ENCODE data around the gene SPO11. TPM values are rescaled to one million over a fixed set of nuclear protein-coding genes. Genes with fewer than 3 reads are reported as not detected.

Gene SPO11
- total RNA-seq, 4 donors from 2014 or later, result not detected

DNA sequence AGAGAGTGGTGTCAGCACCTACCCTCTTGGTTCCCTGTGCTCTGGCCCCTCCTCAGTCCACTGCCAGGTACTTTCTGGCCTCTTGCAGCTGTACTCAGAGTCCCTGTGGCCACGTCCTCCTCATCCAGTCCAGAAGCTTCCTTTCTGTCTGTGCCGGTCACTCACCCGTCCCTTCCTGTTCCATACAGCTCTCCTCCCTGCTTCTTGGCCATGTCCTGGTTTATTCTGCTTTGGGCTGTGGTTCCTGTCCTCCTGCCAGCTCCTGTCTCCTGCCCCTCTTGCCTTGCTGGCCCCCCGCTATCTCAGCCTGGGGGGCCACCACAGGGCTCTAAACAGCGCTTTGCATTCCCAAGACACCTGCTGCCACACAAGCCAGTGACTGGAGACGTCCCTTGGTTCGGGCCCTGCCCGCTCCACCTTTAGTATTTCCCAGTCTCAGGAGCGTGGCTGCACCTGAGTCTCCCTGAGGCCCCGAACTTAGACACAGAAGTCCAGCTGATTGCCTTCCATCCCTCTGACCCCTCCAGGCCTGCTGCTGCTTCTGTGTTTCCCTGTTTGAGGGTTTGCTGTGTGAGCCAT is 46.1 kb downstream of the SPO11 start:
- H3K4me1 ChIP-seq, result peaks cover 0 to 5% (median 0%) of the 10 kb centered on the region in 4 donors
- WGBS, 2 donors, result 83 to 92% methylated on average over 10 of the region's 10 CpGs
- no peaks in the 10 kb centered on the region for H3K9me3 ChIP-seq
- no peaks in the 10 kb centered on the region for H3K27me3 ChIP-seq
- peaks cover 0 to 100% (median 30%) of the 10 kb centered on the region in 3 donors for H3K36me3 ChIP-seq
- peak overlapping the region in 1 of 4 donors; percentile 26 for H3K4me3 ChIP-seq
- H3K27ac ChIP-seq, result peak overlapping the region in 2 of 4 donors; percentile 29 to 55
- DNase-seq (ENCODE audit: low spot score in 2 of 2), result no peak
- TF ChIP-seq POLR2A (IDR thresholded peaks at IDR 0.05) (no peak), EP300 (IDR thresholded peaks at IDR 0.05) (no peak)
- TF ChIP-seq, protein P1, sequence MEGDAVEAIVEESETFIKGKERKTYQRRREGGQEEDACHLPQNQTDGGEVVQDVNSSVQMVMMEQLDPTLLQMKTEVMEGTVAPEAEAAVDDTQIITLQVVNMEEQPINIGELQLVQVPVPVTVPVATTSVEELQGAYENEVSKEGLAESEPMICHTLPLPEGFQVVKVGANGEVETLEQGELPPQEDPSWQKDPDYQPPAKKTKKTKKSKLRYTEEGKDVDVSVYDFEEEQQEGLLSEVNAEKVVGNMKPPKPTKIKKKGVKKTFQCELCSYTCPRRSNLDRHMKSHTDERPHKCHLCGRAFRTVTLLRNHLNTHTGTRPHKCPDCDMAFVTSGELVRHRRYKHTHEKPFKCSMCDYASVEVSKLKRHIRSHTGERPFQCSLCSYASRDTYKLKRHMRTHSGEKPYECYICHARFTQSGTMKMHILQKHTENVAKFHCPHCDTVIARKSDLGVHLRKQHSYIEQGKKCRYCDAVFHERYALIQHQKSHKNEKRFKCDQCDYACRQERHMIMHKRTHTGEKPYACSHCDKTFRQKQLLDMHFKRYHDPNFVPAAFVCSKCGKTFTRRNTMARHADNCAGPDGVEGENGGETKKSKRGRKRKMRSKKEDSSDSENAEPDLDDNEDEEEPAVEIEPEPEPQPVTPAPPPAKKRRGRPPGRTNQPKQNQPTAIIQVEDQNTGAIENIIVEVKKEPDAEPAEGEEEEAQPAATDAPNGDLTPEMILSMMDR (IDR thresholded peaks at IDR 0.05), result no peak

DNA sequence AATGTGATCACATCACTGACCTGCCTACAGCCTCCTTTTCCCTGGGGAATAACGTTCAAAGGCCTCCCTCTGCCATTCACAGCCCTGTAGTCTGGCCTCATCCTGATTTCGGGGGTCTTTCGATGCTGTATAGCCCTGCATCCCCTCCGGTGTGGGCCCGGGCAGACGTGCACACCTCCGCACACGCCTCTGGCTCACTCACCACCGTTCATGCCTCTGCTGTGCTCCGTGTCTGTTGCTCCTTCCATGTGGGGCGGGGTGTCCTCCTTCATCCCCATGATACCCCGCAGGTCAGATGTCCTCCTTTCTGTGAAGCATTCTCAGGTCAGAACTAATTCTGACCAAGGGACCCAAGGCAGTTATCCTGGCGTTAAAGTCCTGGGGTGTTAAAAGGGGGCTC is 47.7 kb downstream of the SPO11 start:
- DNase-seq (ENCODE audit: low spot score in 2 of 2), result no peak
- H3K9me3 ChIP-seq, result no peaks in the 10 kb centered on the region
- no peaks in the 10 kb centered on the region for H3K27me3 ChIP-seq
- TF ChIP-seq, protein P1 (IDR thresholded peaks at IDR 0.05), result no peak
- TF ChIP-seq EP300 (IDR thresholded peaks at IDR 0.05), result no peak
- TF ChIP-seq POLR2A (IDR thresholded peaks at IDR 0.05), result no peak
- no peak overlapping the region for H3K27ac ChIP-seq
- H3K4me3 ChIP-seq, result no peak overlapping the region
- H3K36me3 ChIP-seq, result peaks cover 0 to 89% (median 26%) of the 10 kb centered on the region in 3 donors
- WGBS, 2 donors, result 84 to 87% methylated on average over 13 of the region's 13 CpGs
- H3K4me1 ChIP-seq, result peaks cover 0 to 10% (median 0%) of the 10 kb centered on the region in 4 donors

DNA sequence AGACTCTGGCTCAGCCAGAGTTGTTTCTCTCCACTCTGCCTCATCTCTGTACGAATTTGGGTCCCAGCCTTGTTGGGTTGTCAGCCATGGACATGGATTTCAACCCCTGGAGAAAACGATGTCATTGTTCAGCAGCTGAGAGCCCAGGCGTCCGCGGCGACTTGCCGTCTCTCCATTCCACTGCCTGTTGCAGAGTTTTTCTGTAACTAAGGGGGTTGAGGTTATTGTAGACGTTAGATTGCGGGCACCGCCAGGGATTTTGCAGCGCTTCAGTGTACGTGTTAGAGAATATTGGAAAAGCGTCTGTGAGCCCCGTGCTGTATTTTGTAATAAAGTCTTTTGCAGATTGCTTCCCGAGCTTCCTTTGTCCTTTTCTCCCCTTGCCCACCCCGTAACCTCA is 48.5 kb downstream of the SPO11 start:
- peaks cover 0 to 10% (median 0%) of the 10 kb centered on the region in 4 donors for H3K4me1 ChIP-seq
- whole genome bisulfite sequencing, 2 donors, result 87% methylated on average over 16 of the region's 16 CpGs
- H3K36me3 ChIP-seq, result peaks cover 0 to 84% (median 22%) of the 10 kb centered on the region in 3 donors
- no peak for DNase-seq (ENCODE audit: low spot score in 2 of 2)
- no peaks in the 10 kb centered on the region for H3K27me3 ChIP-seq
- no peaks in the 10 kb centered on the region for H3K9me3 ChIP-seq
- TF ChIP-seq, protein P1 (IDR thresholded peaks at IDR 0.05), result no peak
- no peak for TF ChIP-seq POLR2A (IDR thresholded peaks at IDR 0.05)
- no peak for TF ChIP-seq EP300 (IDR thresholded peaks at IDR 0.05)
- H3K27ac ChIP-seq, result no peak overlapping the region
- H3K4me3 ChIP-seq, result no peak overlapping the region

DNA sequence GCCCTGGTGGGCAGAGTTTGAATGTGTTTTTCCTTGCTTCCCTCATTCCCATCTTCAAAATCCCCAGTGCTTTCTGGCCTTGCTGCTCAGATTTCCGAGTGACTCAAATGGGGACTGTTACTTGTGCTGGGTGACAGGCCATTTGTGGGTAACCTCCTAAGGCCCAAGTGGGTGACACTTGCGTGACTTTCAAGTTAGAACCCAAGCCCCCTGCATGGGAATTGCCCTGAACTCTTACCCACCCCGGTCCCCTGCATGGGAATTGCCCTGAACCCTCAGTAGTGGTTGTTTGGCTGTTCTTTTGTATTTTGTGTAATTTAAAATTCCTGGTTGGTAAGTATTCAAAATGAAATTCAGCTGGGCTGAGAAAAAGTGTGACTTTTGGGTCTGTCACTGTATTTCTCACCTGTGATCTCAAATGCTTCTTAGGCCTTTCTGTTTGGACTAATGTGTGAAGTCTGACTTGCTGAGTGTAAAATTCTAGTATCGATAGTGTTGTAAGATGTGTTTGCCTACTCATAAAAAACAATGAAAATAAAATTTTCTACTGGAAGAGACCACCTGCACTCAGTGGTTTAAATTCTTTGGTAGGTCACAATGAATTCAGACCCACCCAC is 49.2 kb downstream of the SPO11 start:
- Histone ChIP-seq H3K4me3 (no peak overlapping the region), H3K27me3 (no peaks in the 10 kb centered on the region), H3K4me1 (peaks cover 0 to 10% (median 0%) of the 10 kb centered on the region in 4 donors), H3K9me3 (no peaks in the 10 kb centered on the region), H3K36me3 (peaks cover 0 to 81% (median 22%) of the 10 kb centered on the region in 3 donors), H3K27ac (no peak overlapping the region)
- DNase-seq (ENCODE audit: low spot score in 2 of 2), result no peak
- 82 to 85% methylated on average over 4 of the region's 4 CpGs for WGBS, 2 donors
- TF ChIP-seq EP300 (IDR thresholded peaks at IDR 0.05), result no peak
- TF ChIP-seq, protein P1 (IDR thresholded peaks at IDR 0.05), result no peak
- no peak for TF ChIP-seq POLR2A (IDR thresholded peaks at IDR 0.05)

DNA sequence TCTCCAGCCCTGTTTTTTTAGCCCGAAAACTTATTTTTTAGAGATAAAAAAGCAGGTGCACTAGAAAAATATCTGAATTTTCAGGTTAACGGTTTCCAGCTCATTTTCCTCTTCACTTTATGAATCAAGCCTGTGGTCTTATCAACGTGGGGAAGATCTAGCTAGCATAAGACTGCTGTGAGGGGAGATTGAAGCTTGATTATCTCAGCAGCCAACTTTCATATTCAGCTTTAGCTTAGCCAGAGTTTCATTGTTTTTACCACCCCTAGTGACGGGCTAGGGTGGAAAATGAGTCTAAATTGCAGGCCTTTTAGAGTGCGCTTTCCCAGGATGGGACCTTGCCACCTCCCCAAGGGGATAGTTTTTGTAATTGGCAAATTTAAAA is 49.7 kb downstream of the SPO11 start:
- Histone ChIP-seq H3K27ac (no peak overlapping the region), H3K4me3 (no peak overlapping the region), H3K27me3 (no peaks in the 10 kb centered on the region), H3K4me1 (peaks cover 0 to 9% (median 0%) of the 10 kb centered on the region in 4 donors), H3K9me3 (no peaks in the 10 kb centered on the region), H3K36me3 (peaks cover 0 to 80% (median 20%) of the 10 kb centered on the region in 3 donors)
- TF ChIP-seq EP300 (IDR thresholded peaks at IDR 0.05) (no peak), POLR2A (IDR thresholded peaks at IDR 0.05) (no peak)
- TF ChIP-seq, protein P1 (IDR thresholded peaks at IDR 0.05), result no peak
- no peak for DNase-seq (ENCODE audit: low spot score in 2 of 2)
- WGBS, 2 donors, result 76 to 77% methylated on average over 5 of the region's 5 CpGs

Data from tibial nerve (tissue), 4 donors.